GM23338 (cell line): ENCODE results near the gene ARL6IP4.

Experiments used
- ETS1 ChIP-seq: IDR thresholded peaks from 2 replicates; pipeline ENCODE4 v1.6.1; 2016; ENCODE audit warnings: antibody characterized with exemption
- EZH2 ChIP-seq: fragments of 200-600 bp; sonication (generic); IDR thresholded peaks from one replicate; pipeline ENCODE4 v1.8.0; 2017; ENCODE audit warnings: antibody characterized with exemption, mild to moderate bottlenecking, low read depth; ENCODE audit not compliant: unreplicated experiment
- EZH2phosphoT487 ChIP-seq: fragments of 200-600 bp; sonication (generic); IDR thresholded peaks from one replicate; pipeline ENCODE4 v1.8.1; 2018; ENCODE audit warnings: antibody characterized with exemption; ENCODE audit not compliant: unreplicated experiment
- JUNB ChIP-seq: IDR thresholded peaks from one replicate; pipeline ENCODE4 v1.6.1; 2016; ENCODE audit warnings: antibody characterized with exemption; ENCODE audit not compliant: unreplicated experiment
- POLR2AphosphoS5 ChIP-seq: IDR thresholded peaks from 2 replicates; pipeline ENCODE4 v1.6.1; 2016; ENCODE audit warnings: antibody characterized with exemption, low read depth
- REST ChIP-seq: IDR thresholded peaks from one replicate; pipeline ENCODE4 v1.6.1; 2018; ENCODE audit warnings: antibody characterized with exemption; ENCODE audit not compliant: unreplicated experiment
- ZNF114 ChIP-seq: fragments of 250-450 bp; sonication (Bioruptor Pico); IDR thresholded peaks from 2 replicates; pipeline ENCODE4 v1.5.0; 2020; ENCODE audit warnings: mild to moderate bottlenecking, moderate library complexity
- TF ChIP-seq, protein P1 (sequence below), 2 experiments: fragments of 200-600 bp in 1 of 2; sonication (generic) in 1 of 2; conservative IDR thresholded peaks; 2 replicates each; pipeline versions ENCODE4 v1.5.1 to v1.6.1; 2016 to 2017; ENCODE audit warnings: antibody characterized with exemption in 2 of 2, low read depth in 2 of 2, mild to moderate bottlenecking in 2 of 2, moderate library complexity in 1 of 2

GRCh38 chr12:122935318-122935717, 45.2 kb upstream of the ARL6IP4 start:
- TF ChIP-seq, protein P1, sequence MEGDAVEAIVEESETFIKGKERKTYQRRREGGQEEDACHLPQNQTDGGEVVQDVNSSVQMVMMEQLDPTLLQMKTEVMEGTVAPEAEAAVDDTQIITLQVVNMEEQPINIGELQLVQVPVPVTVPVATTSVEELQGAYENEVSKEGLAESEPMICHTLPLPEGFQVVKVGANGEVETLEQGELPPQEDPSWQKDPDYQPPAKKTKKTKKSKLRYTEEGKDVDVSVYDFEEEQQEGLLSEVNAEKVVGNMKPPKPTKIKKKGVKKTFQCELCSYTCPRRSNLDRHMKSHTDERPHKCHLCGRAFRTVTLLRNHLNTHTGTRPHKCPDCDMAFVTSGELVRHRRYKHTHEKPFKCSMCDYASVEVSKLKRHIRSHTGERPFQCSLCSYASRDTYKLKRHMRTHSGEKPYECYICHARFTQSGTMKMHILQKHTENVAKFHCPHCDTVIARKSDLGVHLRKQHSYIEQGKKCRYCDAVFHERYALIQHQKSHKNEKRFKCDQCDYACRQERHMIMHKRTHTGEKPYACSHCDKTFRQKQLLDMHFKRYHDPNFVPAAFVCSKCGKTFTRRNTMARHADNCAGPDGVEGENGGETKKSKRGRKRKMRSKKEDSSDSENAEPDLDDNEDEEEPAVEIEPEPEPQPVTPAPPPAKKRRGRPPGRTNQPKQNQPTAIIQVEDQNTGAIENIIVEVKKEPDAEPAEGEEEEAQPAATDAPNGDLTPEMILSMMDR (conservative IDR thresholded peaks at IDR 0.05; ENCODE audit: low read depth in 2 of 2), result no peak
- TF ChIP-seq EZH2phosphoT487 (no peak), ZNF114 (CRISPR knock-in tag) (no peak), EZH2 (no peak), POLR2AphosphoS5 (no peak), REST (no peak), ETS1 (no peak), JUNB (no peak)
